Heart left ventricle (tissue), 16 donors: ENCODE results near the gene RIPOR1. TPM values are rescaled to one million over a fixed set of nuclear protein-coding genes. Genes with fewer than 3 reads are reported as not detected.

ENCODE experiments used
- ATAC-seq, 4 donors: fragments of 200-7000 bp; cut with Tn5 transposase; one replicate each; pipeline ENCODE4 v1.9.1; 2020 to 2022; ENCODE audit warnings: moderate library complexity in 4 of 4, mild to moderate bottlenecking in 3 of 4, moderate number of reproducible peaks in 1 of 4
- DNase-seq, 5 donors: peaks; one replicate each; pipeline ENCODE4 v3.0.0-alpha.2; 2020
- H3K27ac ChIP-seq, 12 donors: fragments of 200-600 bp; sonication (generic) in 4 of 12; one replicate each; pipeline versions ENCODE4 v1.5.0 to v1.8.0; 2016 to 2022; ENCODE audit warnings: mild to moderate bottlenecking in 2 of 12
- H3K27me3 ChIP-seq, 9 donors: fragments of 200-600 bp; sonication (generic) in 2 of 9; one replicate each; pipeline versions ENCODE4 v1.5.1 to v1.8.0; 2016 to 2022; ENCODE audit warnings: mild to moderate bottlenecking in 3 of 9
- H3K36me3 ChIP-seq, 9 donors: fragments of 200-600 bp; sonication (generic) in 2 of 9; one replicate each; pipeline versions ENCODE4 v1.5.0 to v1.8.0; 2018 to 2022; ENCODE audit warnings: mild to moderate bottlenecking in 2 of 9
- H3K4me1 ChIP-seq, 12 donors: fragments of 200-600 bp; sonication (generic) in 4 of 12; one replicate each; pipeline versions ENCODE4 v1.5.0 to v1.8.0; 2016 to 2022; ENCODE audit warnings: mild to moderate bottlenecking in 3 of 12
- H3K4me3 ChIP-seq, 12 donors: fragments of 200-600 bp; sonication (generic) in 4 of 12; one replicate each; pipeline versions ENCODE4 v1.5.0 to v1.8.0; 2017 to 2022; ENCODE audit warnings: mild to moderate bottlenecking in 9 of 12, moderate library complexity in 4 of 12
- H3K9me3 ChIP-seq, 12 donors: fragments of 200-600 bp; sonication (generic) in 4 of 12; one replicate each; pipeline versions ENCODE4 v1.5.0 to v1.8.0; 2016 to 2022; ENCODE audit warnings: mild to moderate bottlenecking in 1 of 12
- POLR2A ChIP-seq, 2 donors: fragments of 450-650 bp; IDR thresholded peaks; one replicate each; pipeline ENCODE4 v1.6.1; 2017; ENCODE audit warnings: antibody characterized with exemption in 2 of 2, mild to moderate bottlenecking in 2 of 2, moderate library complexity in 2 of 2
- WGBS, 4 donors: extraction: QIAGEN DNeasy Blood & Tissue Kit in 2 of 4; methylation state at CpG; one replicate each; pipeline versions ENCODE4 v1.1.5 to v1.1.7; 2013 to 2018; 5-methylcytosine and 5-hydroxymethylcytosine counted together
- intact Hi-C, 10 donors: fragments of 100-400 bp; cut with DNase I; formaldehyde crosslinking; loops; one replicate each; pipeline versions ENCODE4 v1.11.1 to v1.14.2; 2022
- polyA plus RNA-seq, 2 donors: library from polyadenylated mRNA; stranded (reverse); fragments of 200-250 nt; gene quantifications; one replicate each; pipeline ENCODE4 v1.2.3, GENCODE V29; 2013
- total RNA-seq, 9 donors: library from RNA; depleted of rRNA in 2 of 9; stranded (reverse); fragments of >200 nt in 2 of 9; fragmentation: NEBNext Ultra II Directional in 3 of 9; extraction: Animal tissue kit (Norgen Biotek cat#: 25700) in 3 of 9; gene quantifications; one replicate each; pipeline versions ENCODE4 v1.1.0 to v1.2.4, GENCODE V29; 2016 to 2023
- TF ChIP-seq, protein P1 (sequence below), 12 donors: fragments of 200-600 bp; sonication (generic) in 4 of 12; IDR thresholded peaks; one replicate each; pipeline versions ENCODE4 v1.5.0 to v1.8.0; 2018 to 2022; ENCODE audit warnings: antibody characterized with exemption in 12 of 12, mild to moderate bottlenecking in 5 of 12
- donor health status: ischemic (EF 13 %, LVEDD 7.1; RV severe dilation, severe dysfunction).
- donor health status: healthy with polysubstance abuse.
- donor health status: DM: no; HTN: yes; CAD: no.
- donor health status: DM: no; HTN: no; CAD: no.
- donor health status: ischemic (EF 25% LVEDD 6.9; RV normal size, moderate dysfunction).
- donor health status: ischemic (EF 25% LVEDD 5.7; RV mildly dilated, moderate dysfunction).
- donor health status: healthy.
- donor health status: DM: yes; HTN: yes; CAD: no.
- donor health status: ischemic (EF 35%, LVEDD 5.7; RV mildly dilated, moderate dysfunction).
- donor health status: nonischemic (EF 11% LVEDD 7.7; RV severe dilation, severe dysfunction).
- donor health status: DM: yes; HTN: yes; CAD: no.
- donor health status: PGD.
- donor health status: ischemic (EF 29% LVEDD 5.4; RV normal size, mild dysfunction).
- donor health status: nonischemic (EF 23%, LVEDD 6.1; RV moderate dilation, normal function).

The RIPOR1 gene
- total and polyA plus RNA-seq, 11 donors: 40.7 to 156 (median 65.2) TPM

DNA sequence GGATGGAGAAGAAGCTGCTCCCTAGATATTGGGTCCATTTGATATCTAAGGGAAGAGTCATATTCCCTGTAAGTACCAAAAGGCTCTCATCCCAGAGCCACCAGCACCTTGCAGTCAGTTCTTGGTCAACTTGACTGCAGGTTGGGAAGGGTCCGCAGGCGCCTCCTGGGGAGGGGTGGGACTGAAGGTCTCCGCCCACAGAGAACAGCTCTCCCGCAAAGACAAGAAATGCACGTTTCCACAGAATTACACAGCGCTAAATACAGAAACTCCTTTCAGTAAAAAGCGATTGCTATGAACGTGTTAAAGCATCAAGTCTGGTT is 32.8 kb downstream of the RIPOR1 start:
- intact Hi-C loops: loop anchor here in 7 of 10 donors (5.0 kb wide), 4 partner anchors 34 to 106 kb away; partner anchors contain the start of genes C16orf86 (in 3 of the 7), ENKD1 (in 3 of the 7) and RIPOR1 (in 1 of the 7)
- no peak for DNase-seq

DNA sequence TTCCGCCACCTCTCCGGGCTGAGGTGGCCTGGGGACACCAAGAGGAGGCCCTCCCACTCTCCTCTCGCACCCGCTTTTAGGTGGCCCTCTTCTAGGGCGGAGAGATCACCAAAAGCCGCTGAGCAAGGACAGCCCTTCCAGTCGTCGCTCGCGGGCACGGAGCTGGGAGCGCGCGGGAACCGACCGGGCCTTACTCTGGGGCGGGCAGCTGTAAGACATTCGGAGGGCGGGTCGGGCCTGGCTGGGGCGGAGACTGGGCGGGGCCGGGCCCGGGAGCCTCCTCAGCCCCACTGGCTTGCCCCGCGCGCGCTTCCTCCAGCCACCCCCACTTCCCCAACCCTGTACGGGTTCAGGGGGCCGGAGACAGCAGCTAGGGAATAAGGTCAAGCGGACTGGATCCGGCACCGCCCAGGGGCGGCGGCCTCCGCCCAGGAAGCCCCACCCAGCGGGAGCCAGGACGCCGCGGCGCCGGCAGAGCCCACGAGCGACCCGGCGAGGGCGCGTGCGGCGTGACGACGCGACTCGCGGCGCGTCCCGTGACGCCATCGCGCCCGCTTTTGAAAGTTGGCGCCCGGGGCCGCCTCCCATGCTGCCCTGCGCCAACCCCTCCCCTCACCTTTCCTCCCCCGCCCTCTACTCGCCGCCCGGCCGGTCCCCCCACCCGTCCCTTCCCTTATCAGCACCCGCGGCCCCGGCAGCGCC is 33.3 kb downstream of the RIPOR1 start:
- ATAC-seq (peak; percentile 91 to 96 (median 92)), DNase-seq (peak; percentile 97 to 99 (median 98))
- Histone ChIP-seq H3K27ac (peak overlapping the region; percentile 95 to 100 (median 99)), H3K4me3 (peak overlapping the region; percentile 74 to 99 (median 95)), H3K36me3 (peaks cover 0 to 5% (median 0%) of the 10 kb centered on the region in 9 donors), H3K27me3 (no peaks in the 10 kb centered on the region), H3K9me3 (no peaks in the 10 kb centered on the region), H3K4me1 (peaks cover 7 to 40% (median 28%) of the 10 kb centered on the region in 12 donors)
- TF ChIP-seq POLR2A (IDR thresholded peaks at IDR 0.05): peak in 1 of 2 donors; percentile 71
- TF ChIP-seq, protein P1, sequence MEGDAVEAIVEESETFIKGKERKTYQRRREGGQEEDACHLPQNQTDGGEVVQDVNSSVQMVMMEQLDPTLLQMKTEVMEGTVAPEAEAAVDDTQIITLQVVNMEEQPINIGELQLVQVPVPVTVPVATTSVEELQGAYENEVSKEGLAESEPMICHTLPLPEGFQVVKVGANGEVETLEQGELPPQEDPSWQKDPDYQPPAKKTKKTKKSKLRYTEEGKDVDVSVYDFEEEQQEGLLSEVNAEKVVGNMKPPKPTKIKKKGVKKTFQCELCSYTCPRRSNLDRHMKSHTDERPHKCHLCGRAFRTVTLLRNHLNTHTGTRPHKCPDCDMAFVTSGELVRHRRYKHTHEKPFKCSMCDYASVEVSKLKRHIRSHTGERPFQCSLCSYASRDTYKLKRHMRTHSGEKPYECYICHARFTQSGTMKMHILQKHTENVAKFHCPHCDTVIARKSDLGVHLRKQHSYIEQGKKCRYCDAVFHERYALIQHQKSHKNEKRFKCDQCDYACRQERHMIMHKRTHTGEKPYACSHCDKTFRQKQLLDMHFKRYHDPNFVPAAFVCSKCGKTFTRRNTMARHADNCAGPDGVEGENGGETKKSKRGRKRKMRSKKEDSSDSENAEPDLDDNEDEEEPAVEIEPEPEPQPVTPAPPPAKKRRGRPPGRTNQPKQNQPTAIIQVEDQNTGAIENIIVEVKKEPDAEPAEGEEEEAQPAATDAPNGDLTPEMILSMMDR (IDR thresholded peaks at IDR 0.05): no peak
- 0 to 1% (median 0%) methylated on average over 15 to 76 of the region's 76 CpGs for WGBS, 4 donors
- intact Hi-C loops: loop anchor here in 9 of 10 donors (1.0 to 5.0 kb wide), 13 partner anchors 31 to 107 kb away; partner anchors contain the start of genes C16orf86 (in 5 of the 9), ENKD1 (in 5 of the 9), RIPOR1 (in 3 of the 9) and ACD (in 2 of the 9)

More for the DNA sequence above, 32.8 kb downstream of the RIPOR1 start:
- H3K4me3 ChIP-seq: peak overlapping the region; percentile 74 to 99 (median 95)
- no peaks in the 10 kb centered on the region for H3K9me3 ChIP-seq
- no peak for ATAC-seq
- peaks cover 7 to 39% (median 26%) of the 10 kb centered on the region in 12 donors for H3K4me1 ChIP-seq
- 5 to 10% (median 7%) methylated on average over 8 of the region's 8 CpGs for WGBS, 4 donors
- H3K36me3 ChIP-seq: peaks cover 0 to 5% (median 0%) of the 10 kb centered on the region in 9 donors
- TF ChIP-seq, protein P1 (IDR thresholded peaks at IDR 0.05): no peak
- no peak for TF ChIP-seq POLR2A (IDR thresholded peaks at IDR 0.05)
- H3K27ac ChIP-seq: peak overlapping the region; percentile 95 to 100 (median 99)
- no peaks in the 10 kb centered on the region for H3K27me3 ChIP-seq

DNA sequence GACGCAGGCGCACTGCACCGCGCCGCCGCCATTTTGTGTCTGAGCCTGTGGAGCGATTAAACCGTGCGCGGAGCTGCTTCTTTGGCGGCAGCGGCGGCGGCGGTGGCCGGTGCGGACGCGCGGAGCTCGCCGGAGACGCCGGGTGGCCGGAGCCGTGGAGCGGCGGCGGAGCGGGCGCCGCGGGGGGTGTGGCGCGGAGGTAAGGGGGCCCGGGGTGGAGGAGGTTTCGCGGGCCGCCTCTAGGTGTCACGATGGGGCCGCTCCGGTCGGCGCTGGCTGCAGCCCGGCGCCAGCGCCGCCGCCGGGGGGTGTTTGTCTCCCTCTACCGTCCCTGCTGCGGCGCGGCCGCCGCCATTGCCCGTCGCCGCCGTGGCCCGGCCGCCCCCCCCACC is 33.9 kb downstream of the RIPOR1 start, which contains the start of gene CTCF:
TSS of gene CTCF (plus strand) at position 1 of the 392 bp plus-strand sequence. CDS start 48,307 bp downstream, outside the sequence.
- DNase-seq (peak; percentile 87 to 93 (median 89)), ATAC-seq (peak in 3 of 4 donors; percentile 47 to 73 (median 66))
- Histone ChIP-seq H3K9me3 (no peaks in the 10 kb centered on the region), H3K27me3 (no peaks in the 10 kb centered on the region), H3K27ac (peak within 1 kb of the TSS; percentile 95 to 100 (median 99)), H3K4me1 (peaks cover 7 to 41% (median 28%) of the 10 kb centered on the region in 12 donors), H3K36me3 (peaks cover 0 to 5% (median 0%) of the 10 kb centered on the region in 9 donors), H3K4me3 (peak within 1 kb of the TSS; percentile 74 to 99 (median 95))
- intact Hi-C loops: loop anchor here in 9 of 10 donors (1.0 to 5.0 kb wide), 13 partner anchors 32 to 106 kb away; partner anchors contain the start of genes C16orf86 (in 5 of the 9), ENKD1 (in 5 of the 9), RIPOR1 (in 3 of the 9) and ACD (in 2 of the 9)
- TF ChIP-seq, protein P1 (IDR thresholded peaks at IDR 0.05): peak; percentile 28 to 85 (median 56)
- TF ChIP-seq POLR2A (IDR thresholded peaks at IDR 0.05): no peak
- whole genome bisulfite sequencing, 4 donors: 0 to 1% (median 0%) methylated on average over 36 to 62 of the region's 62 CpGs; no CpG with 5 or more reads in 1 of the 4 donors
